GM15510 (cell line): ENCODE measurements around the gene CCDC178.

Experiments used
- POLR2A ChIP-seq: IDR thresholded peaks from 3 replicates; pipeline ENCODE4 v1.6.1; 2011; ENCODE audit warnings: borderline replicate concordance; ENCODE audit not compliant: insufficient read length; ENCODE audit errors: extremely low read depth

The CCDC178 gene

GRCh38 chr18:33034212-33034611, 406.3 kb downstream of the CCDC178 start:
- no peak for TF ChIP-seq POLR2A

GRCh38 chr18:33022370-33022769, 418.2 kb downstream of the CCDC178 start:
- TF ChIP-seq POLR2A: no peak

- TF ChIP-seq POLR2A: no peak
These were observed 419.6 kb downstream of the CCDC178 start for GRCh38 chr18:33020877-33021276.

GRCh38 chr18:33014060-33014796, 426.3 kb downstream of the CCDC178 start:
- TF ChIP-seq POLR2A: no peak

- no peak for TF ChIP-seq POLR2A
These were observed 430.4 kb downstream of the CCDC178 start for GRCh38 chr18:33010149-33010548.

GRCh38 chr18:32998921-32999320, 441.6 kb downstream of the CCDC178 start:
- TF ChIP-seq POLR2A: no peak

- TF ChIP-seq POLR2A: no peak
These were observed 442.2 kb downstream of the CCDC178 start for GRCh38 chr18:32998285-32998684.

- TF ChIP-seq POLR2A: no peak
These were observed 456.8 kb downstream of the CCDC178 start for GRCh38 chr18:32983721-32984120.

GRCh38 chr18:32980896-32981295, 459.6 kb downstream of the CCDC178 start:
- TF ChIP-seq POLR2A: no peak

- no peak for TF ChIP-seq POLR2A
These were observed 465.0 kb downstream of the CCDC178 start for GRCh38 chr18:32975501-32975900.

- TF ChIP-seq POLR2A: no peak
These were observed 465.4 kb downstream of the CCDC178 start for GRCh38 chr18:32975163-32975436.

- TF ChIP-seq POLR2A: no peak
These were observed 465.9 kb downstream of the CCDC178 start for GRCh38 chr18:32974421-32975162.

GRCh38 chr18:32968248-32968647, 472.3 kb downstream of the CCDC178 start:
- TF ChIP-seq POLR2A: no peak

GRCh38 chr18:32966141-32966540, 474.4 kb downstream of the CCDC178 start:
- TF ChIP-seq POLR2A: no peak

GRCh38 chr18:32961538-32961937, 479.0 kb downstream of the CCDC178 start:
- TF ChIP-seq POLR2A: no peak

GRCh38 chr18:32958746-32959145, 481.8 kb downstream of the CCDC178 start:
- TF ChIP-seq POLR2A: no peak
